CD4-positive, alpha-beta T cell treated with Interferon gamma for 1 hour (primary cell): ENCODE data around the gene RIOX2.
"Not testable (repeated sequence)": the region's sequence is repeated elsewhere in the genome, so short reads cannot be mapped to it uniquely, and the experiment has no call there.

Experiments
- DNase-seq: peaks from one replicate; pipeline ENCODE4 v3.0.0-alpha.2; 2020

Gene RIOX2

DNA sequence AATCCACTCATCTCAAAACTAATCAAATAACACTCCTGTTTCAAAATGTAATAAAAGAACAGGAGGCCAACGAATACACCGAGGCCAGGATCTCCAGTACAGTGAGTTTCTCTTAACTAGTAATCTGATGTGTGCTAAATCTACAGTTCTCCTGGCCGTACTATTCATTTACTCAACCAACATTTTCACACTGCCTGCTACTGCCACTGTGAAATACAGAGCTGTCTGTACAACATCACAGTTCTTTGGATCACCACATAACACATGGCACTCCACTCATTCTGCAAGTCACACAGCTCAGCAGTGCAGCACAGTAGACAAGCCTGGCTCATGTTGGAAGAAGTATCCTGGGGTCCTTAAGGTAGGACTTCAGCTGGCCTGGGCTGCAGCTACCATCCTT, 21.9 kb downstream of the RIOX2 start:
- DNase-seq, result no peak

DNA sequence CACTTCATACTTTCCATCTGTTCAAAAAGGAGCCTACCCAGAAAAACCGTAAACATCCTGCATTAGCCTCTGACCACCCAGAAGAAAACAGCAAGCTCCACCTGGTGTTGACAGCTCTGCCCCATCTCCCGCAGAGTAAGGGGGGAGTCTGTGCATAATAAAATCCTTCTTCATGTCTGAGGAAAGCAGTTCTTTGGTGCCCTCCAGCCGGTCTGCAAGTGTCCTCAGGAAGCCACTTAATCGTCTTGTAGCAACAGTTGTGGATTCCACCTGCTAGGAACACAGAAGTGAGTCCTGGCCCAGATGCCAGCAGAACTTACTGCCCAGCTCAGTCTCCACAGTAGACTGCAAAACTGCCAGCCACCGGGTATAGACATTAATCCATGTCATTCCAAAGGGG, 22.5 kb downstream of the RIOX2 start:
- no peak for DNase-seq

DNA sequence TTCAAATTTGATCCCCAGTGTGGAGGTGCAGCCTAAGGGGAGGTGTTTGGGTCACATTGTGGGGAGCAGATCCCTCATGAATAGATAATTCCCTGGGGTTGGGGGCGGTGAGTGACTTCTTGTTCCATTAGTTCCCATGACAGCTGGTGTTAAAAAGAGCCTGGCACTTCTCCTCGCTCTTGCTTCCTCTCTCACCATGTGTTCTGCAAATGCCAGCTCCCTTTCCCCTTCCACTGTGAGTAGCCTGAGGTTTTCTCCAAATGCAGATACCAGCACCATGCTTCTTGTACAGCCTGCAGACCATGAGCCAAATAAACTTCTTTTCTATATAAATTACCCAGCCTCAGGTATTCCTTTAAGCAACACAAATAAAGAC, 23.1 kb downstream of the RIOX2 start:
- DNase-seq, result no peak

DNA sequence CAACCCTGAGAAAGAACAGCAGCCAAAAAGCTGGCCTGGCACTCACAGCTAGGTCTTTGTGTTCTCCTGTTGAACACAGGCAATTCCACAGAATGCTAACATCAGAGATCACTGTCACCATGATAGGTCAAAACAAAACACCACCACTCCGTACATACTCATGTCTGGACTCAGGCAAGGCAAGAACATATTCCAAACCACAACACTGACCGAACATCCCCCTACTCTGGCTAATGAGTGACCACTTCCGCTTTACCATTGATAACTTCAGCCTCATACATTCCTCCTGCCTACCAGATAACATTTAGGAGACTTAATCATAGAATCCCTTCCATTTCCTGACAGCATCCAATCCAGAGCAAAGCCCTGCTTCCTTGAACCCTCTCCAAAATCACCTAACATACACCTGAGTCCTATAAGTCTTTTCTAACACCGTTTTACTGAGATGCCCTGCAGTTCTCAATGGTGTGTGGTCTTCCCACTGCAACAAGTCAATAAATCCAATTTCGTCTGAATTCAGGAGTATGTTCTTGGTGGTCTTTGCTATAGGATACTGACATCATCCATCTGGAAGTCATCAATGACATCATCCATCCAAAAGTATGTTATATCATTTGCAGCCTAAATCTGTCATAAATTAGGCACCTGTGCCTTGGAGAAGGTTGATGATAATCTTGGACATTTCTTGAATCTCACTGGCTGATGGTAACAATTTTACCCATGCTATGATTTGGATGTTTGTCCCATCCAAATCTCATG, 23.7 kb downstream of the RIOX2 start:
- DNase-seq, result no peak

DNA sequence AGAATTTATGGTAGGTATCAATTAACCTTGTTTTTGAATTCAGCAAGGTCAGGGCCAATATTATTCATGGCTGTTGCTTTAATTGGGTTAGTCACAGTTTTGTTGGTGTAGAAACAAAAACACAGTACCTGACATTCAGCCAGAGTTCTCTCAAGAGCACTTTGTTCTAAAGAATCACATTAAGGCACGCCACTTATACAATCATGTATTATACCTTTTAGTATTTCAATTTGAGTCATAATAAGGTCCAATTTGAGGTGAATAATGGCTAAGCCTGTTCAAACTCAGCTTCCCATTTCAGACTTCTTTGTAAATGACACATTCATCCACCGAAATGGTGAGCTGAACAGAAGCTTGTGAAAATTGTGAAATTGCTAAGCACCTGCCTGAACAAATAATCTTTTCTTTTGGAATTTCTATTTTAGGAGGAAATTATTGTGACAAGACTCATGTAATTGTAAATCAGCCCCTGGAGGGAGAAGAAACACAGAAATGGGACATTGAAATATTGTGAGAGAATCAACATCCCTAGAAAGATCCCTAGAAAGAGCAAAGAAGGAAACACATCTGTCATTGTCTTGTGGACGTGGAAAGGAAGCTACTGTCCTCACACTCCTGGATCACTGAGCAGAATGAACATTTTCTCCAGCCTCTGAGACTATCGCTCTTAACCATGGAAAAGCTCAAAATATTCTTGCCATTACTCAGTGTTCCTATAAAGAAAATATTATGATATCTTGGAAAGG, 29.3 kb downstream of the RIOX2 start:
- no peak for DNase-seq

DNA sequence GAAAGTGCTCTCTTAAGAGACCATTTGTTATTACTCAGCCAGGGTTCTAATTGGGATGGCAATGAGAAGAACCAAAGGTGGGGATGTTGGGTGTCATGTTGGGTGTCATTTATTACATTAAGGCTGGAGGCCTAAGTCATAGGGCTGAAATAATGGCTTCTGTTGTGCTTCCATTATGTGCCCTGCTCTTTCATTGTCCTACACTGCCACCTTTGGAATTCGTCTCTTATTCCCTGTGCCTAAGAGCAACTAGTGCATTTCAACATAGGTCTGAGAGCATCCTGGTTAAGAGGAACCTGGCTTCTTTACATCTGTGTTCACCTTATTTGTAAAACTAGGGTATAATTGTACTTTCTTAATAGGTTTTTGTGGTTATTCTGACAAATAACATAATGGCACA, 32.2 kb downstream of the RIOX2 start:
- DNase-seq, result no peak

DNA sequence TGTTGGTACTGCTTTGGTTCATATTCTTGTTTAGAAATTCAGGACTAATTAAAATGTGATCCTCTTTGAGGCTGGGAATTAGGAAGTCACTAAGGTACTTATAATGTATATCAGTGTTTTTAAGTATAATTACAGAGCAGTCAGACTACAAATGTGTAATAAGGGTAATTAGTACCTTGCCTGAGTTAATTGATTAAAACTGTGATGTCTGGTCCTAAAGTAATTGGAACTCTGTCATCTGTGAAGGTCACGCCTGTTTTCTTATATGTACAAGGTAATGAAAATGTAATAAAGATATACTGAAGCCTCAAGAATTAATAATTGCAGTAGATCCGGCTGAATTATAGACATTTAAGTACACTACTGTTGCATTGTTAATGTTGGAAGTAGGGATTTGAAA, 32.8 kb downstream of the RIOX2 start:
- no peak for DNase-seq

DNA sequence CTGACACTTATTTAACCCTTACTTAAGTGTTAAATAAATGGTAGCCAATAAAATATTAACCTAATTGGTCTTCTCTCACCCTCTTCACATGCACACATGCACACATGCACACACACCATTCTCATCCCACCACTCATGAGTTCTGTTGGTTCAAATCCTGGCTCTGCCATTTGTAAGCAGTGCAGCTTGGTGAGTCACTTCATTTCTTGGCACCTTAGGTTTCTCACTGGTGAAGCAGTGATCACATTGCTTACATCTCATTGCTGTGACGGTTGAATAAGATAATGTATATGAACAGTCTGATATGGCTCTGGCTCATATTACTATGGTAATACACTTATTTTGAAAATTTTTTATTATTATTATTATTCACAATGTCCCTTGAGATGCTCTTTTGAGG, 33.8 kb downstream of the RIOX2 start:
- DNase-seq, result no peak

DNA sequence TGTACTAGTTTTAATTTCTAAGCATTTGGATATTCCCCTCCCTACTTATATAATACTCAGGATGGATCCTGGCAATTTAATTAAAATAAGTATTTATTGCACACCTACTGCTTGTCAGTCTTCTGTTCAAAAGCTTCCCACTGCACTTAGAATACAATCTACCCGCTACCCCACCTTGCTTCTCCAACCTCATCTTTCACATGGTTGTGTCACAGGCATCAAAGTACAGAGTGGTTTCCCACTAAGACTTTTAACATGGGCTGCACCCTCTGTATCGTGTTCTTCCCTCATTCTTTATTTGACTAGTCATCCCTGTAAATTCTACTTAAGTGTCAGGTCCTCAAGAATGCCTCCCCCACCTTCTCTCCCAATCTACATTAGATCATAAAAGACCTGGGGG, 35.0 kb downstream of the RIOX2 start:
- no peak for DNase-seq

DNA sequence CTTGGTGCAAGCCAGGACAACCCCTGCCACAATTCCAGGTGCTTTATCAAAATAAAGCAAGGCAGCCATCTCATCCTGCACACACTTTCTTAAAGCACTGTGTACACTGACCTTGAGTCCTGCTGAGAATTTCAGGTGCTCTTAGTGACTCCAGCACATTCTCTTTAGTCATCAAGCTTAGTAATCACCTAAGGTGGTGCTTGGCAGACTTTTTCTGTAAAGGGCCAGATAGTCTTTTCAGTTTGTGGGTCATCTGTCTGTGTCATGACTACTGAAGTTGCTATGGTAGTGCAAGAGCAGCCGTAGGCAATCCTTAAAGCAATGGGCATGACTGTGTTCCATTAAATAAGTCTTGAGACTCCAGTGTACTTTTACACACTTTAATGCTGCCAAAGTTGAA, 36.4 kb downstream of the RIOX2 start:
- no peak for DNase-seq

DNA sequence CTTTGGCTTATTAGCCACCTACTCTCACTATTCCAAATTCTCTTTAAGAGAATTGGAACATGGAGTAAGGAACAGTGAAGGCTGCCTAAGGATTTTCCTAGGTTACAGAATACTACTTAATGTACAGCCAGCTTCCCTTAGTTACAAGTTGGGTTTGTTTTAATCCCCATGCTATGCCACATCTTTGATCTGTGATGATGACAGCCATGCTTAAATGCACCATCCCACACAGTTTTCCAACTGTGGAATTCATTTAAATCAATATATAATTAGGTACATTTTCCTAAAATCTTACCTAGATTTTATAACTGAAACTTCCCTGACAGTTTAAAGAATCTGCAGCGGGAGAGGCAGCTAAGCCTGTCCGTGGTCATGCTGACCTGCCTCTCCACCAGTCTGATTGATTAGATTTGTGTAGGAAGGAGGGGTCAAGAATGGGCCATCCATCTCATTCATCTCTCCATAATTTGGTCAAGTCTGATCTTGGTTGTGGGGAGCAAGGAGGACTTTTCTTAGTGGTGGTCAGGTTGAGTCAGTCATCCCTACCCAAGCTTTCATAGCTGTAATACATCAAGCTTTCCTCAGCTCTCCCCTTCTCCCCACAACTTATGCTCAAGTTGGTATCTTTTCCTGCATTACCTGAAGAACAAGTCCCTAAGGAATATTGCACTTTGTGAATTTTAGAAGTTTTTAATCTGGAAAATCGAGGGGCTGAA, 37.1 kb downstream of the RIOX2 start:
- DNase-seq, result no peak

DNA sequence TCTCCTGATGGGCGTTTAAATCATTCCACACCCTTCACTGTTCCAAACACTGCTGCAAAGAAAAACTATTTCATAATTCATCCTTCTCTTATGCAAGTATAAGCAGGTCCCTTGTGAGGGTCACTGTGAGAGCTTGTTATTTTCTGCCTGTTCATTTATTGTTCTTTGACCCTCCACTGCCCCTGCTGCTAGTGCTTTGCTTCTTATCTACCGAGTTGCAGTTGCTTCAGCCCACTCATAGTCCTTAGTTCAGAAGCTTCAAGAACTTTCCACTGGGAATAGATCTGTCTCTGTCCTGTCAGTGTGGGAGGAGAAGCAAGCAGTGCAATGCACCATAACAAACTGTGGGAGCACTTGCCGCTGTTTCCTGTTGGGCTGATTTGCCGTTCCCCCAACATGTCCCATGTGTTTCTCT, 39.8 kb downstream of the RIOX2 start:
- no peak for DNase-seq

DNA sequence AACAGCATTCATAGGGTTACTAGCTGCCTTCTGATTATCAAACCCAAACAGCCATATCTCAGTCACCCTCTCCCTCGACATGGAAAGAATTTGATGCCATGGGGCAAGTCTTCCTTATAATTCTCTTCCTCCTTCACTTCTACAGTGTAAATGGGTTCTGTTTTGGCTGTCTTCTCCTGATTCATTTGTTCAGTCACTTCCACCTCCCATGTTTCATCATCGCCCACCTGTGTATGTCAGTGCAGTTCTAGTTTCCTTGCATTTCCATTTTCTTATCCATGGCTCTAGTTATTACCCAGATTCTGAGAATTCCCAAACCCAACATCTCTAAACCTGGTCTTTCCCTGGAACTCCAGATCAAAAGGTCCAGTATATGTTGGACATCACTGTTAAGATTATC, 41.0 kb downstream of the RIOX2 start:
- no peak for DNase-seq

DNA sequence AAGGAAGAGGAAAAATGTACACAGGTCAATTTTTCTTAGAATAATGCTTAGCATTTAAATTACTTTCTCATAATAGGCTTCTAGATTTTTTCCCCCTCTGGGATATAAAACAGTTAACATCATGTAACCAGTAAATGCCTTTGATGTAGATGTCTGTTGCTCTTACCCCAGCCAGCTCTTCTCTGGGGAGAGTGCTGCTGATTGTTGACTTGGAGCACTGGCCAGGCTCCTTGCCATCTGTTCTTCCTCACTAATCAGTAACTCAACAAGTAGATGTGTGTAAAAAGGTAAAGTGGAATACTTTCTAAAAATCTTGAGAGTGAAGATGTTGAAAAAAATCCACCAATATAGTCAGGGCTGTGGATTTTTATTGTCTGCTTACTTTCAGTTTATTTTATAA, 42.2 kb downstream of the RIOX2 start:
- DNase-seq, result no peak

DNA sequence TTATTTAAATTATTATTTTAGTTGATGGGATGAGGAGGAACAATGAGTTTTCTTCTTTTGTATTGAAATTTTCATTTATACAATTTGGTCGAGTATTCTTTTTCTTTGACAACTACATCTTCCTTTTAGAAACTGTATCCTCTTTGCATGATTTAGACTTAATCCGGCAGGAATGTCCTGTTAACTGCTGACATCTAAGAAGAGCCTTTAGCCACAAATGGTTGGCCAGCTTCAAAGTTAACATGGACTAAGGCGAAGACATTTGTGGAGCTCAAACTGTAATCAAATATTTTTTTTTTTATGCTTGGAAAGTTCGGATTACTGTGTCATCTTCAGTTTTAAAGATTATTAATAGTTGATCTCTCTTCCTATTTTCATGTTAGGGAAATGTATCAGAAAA, 43.2 kb downstream of the RIOX2 start:
- DNase-seq, result no peak

DNA sequence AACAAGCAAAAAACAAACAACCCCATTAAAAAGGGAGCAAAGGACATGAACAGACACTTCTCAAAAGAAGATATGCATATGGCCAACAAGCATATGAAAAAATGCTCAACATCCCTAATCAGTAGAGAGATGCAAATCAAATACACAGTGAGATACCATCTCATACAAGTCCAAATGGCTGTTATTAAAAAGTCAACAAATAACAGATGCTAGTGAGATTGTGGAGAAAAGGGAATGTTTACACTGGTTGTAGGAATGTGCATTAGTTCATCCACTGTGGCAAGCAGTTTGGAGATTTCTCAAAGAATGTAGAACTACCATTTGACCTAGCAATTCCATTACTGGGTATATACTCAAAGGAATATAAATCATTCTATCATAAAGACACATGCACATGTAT, 44.5 kb downstream of the RIOX2 start:
- no peak for DNase-seq

DNA sequence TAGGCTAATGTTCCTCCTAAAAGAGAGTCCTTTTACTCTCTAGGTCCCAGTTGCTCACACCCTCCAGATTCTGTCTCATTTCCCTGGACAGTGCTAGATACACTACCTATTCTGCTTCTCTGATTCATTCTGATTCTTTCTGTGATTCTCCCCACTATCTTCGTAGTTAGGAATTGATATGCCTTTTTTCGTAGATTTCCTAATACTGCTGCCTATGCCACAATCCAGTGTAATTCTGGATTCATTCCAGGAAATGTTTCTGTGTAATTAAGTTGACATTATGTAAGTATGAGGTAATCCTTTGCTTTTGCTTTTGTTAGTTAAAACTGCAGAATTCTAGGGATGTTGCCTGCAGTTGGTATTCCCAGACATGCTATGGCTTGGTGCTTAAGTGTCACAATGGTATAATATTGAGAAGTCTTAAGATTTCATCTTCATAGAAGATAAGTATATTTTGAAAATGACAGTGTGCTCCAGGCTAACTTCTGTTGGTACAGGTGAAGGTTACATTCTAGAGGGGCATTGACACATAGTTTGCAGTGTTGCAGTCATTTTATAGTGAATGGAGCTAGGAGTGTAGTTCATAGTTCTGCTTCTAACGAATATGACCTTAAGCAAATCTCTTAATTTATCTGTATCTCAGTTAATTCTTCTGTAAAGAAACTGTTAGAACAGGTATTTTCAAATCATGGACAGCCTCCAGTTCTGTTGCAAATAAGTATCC, 54.3 kb downstream of the RIOX2 start:
- DNase-seq, result no peak

DNA sequence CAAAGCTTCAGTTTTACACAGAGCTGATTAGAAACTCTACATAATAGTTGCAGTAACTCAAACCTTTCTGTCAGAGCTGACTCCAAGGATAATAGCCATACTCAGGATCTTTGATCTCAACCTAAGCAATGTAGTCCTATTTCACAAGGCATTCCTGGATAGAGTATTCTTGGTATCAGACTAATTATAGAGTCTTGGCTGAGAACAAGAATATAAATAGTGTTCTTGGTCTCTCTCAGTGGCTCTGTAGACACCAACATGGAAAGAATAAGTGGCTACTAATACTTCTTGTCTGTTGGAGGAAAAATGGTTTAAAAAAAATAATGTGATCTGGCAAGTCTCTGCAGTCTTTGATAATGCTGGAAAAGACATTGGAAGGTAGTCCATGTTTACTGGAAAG, 55.7 kb downstream of the RIOX2 start:
- no peak for DNase-seq

DNA sequence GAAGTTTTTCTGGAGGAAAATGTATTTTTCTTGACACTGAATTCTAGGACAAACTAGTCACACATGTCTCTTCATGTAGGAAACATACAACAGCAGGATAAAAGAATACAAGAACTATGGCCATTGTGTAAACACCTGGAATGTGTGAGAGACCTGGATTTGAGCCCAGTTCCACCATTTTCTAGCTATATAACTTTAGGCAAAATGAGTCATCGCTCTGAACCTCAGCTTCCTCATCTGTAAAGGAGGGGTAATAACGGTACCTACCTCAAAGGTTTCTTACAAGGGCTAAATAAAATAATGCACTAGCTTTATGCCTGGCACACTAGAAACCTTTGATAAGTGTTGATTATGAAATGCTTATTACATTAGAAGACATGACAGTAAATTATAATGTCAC, 57.8 kb downstream of the RIOX2 start:
- no peak for DNase-seq

DNA sequence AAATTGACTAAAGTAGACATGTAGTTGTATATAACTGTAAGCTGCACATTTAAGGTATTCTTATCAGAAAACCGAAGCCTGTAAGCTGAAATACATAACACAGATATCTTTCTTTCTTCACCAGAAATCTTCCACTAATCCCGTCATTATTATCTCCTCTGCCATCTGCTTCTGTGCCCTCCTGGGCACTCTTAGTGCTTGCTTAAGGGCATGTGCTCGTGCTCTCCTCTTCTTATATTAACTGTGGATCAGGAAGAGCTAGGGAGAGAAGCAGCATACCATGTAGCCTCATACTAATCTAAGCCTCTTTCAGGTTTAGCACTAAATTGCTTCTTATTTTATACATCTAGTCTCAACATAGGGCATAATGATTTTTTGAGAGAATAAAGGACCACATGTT, 60.8 kb downstream of the RIOX2 start:
- DNase-seq, result no peak

DNA sequence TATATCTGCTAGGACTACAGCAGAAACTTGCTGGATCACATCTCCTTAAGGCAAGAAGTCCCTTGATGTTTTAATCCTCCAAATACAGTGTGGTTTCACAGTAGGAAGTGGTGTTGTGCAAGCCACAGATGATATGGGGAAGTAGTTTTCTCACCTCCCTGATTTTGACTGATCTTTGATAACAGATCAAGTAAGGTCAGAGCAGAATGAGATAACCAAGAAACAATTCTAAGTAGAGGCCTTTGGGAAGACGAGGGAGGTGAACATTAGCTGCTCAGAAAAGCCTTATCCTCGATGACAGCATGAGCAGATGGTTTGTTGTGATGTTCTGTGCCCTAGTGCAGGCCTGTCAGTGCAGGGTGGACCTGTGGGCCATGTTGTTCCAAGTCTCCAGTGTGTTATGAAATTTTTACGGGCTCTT, 61.3 kb downstream of the RIOX2 start:
- no peak for DNase-seq

DNA sequence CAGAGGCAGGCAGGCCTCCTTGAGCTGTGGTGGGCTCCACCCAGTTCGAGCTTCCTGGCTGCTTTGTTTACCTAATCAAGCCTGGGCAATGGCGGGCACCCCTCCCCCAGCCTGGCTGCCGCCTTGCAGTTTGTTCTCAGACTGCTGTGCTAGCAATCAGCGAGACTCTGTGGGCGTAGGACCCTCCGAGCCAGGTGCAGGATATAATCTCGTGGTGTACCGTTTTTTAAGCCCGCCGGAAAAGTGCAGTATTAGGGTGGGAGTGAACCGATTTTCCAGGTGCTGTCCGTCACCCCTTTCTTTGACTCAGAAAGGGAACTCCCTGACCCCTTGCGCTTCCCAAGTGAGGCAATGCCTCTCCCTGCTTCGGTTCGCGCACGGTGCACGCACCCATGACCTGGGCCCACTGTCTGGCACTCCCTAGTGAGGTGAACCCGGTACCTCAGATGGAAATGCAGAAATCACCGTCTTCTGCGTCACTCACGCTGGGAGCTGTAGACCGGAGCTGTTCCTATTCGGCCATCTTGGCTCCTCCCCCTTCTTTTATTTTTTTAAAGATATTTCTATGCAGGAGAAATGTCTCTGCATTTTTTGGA, 61.9 kb downstream of the RIOX2 start:
- peak; percentile 25 for DNase-seq

DNA sequence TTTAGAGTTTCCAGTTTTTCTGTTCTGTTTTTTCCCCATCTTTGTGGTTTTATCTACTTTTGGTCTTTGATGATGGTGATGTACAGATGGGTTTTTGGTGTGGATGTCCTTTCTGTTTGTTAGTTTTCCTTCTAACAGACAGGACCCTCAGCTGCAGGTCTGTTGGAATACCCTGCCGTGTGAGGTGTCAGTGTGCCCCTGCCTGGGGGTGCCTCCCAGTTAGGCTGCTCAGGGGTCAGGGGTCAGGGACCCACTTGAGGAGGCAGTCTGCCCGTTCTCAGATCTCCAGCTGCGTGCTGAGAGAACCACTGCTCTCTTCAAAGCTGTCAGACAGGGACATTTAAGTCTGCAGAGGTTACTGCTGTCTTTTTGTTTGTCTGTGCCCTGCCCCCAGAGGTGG, 62.4 kb downstream of the RIOX2 start:
- not testable (repeated sequence) for DNase-seq
